ENCODE results near the gene PARVG.

DNA sequence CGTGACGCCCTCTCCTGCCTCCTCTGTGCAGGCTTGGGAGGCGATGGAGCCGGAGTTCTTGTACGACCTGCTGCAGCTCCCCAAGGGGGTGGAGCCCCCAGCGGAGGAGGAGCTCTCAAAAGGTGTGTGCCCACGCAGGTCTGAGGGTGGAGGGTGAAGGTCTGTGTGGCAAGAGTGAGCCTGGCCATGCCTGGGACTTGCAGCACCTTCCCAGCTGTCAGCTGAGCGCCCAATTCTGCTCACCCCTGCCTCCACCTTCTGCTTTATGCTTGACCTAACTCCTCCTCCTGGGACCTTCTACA lies 2.5 kb downstream of the PARVG start:
- TF ChIP-seq FOS (IDR thresholded peaks at IDR 0.05; ENCODE audit: borderline replicate concordance, insufficient read depth, low read length) (no peak), POLR2A (IDR thresholded peaks at IDR 0.05; ENCODE audit: low read depth, low read length) (no peak)
- TF ChIP-seq, protein P1, sequence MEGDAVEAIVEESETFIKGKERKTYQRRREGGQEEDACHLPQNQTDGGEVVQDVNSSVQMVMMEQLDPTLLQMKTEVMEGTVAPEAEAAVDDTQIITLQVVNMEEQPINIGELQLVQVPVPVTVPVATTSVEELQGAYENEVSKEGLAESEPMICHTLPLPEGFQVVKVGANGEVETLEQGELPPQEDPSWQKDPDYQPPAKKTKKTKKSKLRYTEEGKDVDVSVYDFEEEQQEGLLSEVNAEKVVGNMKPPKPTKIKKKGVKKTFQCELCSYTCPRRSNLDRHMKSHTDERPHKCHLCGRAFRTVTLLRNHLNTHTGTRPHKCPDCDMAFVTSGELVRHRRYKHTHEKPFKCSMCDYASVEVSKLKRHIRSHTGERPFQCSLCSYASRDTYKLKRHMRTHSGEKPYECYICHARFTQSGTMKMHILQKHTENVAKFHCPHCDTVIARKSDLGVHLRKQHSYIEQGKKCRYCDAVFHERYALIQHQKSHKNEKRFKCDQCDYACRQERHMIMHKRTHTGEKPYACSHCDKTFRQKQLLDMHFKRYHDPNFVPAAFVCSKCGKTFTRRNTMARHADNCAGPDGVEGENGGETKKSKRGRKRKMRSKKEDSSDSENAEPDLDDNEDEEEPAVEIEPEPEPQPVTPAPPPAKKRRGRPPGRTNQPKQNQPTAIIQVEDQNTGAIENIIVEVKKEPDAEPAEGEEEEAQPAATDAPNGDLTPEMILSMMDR (IDR thresholded peaks at IDR 0.05; ENCODE audit: extremely low read depth in 1 of 2, insufficient read depth in 1 of 2, low read depth in 1 of 2, low read length in 2 of 2): no peak

Data from endothelial cell of umbilical vein (primary cell).